GM12873 (cell line): ENCODE results near the gene GRB10.

Source experiments
- TF ChIP-seq, protein P1 (sequence below): IDR thresholded peaks from 2 replicates; pipeline ENCODE4 v1.5.1; 2012; ENCODE audit warnings: low read depth, mild to moderate bottlenecking, moderate library complexity, low read length, control low read depth; ENCODE audit not compliant: insufficient read depth; ENCODE audit errors: missing control alignments

Gene GRB10

DNA sequence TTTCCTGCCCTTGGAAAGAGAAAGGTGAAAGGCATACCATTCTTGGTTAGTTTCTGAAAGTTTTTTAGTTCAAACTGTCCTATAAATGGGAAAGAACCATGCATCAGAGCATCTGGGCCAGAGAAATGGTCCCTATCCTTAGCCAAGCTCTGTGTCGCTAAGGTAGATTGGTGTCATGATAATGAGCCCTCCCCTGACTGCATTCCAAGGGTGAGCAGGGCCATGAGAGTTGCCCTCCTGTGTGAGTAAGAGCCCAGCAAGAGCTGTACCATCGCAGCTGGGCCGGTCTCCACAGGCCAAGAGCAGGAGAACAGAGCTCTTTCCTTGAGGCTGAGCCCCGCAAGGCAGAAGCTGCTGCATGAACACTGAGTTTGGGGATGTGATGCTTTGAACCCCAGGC, 30.3 kb downstream of the GRB10 start:
- TF ChIP-seq, protein P1, sequence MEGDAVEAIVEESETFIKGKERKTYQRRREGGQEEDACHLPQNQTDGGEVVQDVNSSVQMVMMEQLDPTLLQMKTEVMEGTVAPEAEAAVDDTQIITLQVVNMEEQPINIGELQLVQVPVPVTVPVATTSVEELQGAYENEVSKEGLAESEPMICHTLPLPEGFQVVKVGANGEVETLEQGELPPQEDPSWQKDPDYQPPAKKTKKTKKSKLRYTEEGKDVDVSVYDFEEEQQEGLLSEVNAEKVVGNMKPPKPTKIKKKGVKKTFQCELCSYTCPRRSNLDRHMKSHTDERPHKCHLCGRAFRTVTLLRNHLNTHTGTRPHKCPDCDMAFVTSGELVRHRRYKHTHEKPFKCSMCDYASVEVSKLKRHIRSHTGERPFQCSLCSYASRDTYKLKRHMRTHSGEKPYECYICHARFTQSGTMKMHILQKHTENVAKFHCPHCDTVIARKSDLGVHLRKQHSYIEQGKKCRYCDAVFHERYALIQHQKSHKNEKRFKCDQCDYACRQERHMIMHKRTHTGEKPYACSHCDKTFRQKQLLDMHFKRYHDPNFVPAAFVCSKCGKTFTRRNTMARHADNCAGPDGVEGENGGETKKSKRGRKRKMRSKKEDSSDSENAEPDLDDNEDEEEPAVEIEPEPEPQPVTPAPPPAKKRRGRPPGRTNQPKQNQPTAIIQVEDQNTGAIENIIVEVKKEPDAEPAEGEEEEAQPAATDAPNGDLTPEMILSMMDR, result no peak

DNA sequence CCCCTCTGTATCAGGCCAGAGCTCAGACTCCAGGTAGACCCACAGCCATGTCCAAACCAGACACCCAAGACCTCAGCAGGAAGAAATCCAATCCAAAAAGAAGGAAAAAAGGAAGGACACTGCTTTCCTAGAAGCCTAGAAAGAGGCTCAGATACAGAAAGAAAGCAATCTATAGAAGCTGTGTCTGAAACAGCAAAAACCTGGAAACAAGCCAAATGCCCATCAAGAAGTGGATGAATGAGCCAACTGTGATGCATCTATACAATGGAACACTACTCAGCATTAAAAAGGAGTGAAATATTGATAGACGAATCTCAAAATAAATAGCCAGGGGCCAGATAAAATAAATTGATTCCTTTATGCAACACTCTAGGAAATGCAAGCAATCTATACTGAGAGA, 31.6 kb downstream of the GRB10 start:
- TF ChIP-seq, protein P1, result no peak

GRCh38 chr7:50749896-50750295, 32.8 kb downstream of the GRB10 start:
- TF ChIP-seq, protein P1, result no peak

- TF ChIP-seq, protein P1, result no peak
Observed at GRCh38 chr7:50748472-50748871, 34.2 kb downstream of the GRB10 start.

- TF ChIP-seq, protein P1, result no peak
Observed at GRCh38 chr7:50745835-50746234, 36.9 kb downstream of the GRB10 start.

DNA sequence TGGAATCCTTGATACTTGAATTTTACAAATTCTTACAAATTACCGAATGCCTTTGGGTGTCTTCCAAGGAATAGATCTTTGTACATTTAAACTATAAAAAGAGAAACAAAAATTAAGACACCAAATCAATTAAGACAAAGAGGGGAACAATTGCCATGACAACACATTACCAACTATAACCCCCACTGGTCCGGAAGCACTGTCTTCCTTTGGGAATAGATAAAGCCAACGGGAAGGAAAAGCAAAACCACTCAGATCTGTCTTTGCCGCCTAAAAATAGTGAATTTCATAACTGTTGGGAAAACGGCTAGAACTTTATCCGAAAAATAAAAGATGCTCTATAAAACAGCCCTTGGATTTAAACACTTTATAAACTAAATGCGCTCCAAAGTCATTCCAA, 37.4 kb downstream of the GRB10 start:
- TF ChIP-seq, protein P1, result no peak

DNA sequence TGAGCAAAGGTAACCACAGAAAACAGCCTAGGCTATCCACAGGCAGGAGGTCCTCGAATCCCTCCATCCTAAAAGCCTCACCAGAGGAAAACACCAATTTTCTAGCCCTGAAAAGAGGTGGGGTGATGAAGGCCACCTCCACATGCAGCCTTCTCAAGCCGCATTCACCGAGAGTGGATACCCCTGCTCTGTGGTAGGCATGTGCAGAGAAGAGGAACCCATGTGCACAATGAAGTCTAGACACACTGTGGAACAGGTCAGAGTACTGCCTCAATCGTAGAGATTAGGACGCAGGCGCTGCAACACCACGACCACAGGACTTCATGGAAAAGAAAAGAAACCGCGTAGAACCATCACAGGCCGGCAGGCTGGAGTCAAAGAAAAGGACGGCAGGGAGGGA, 38.8 kb downstream of the GRB10 start:
- TF ChIP-seq, protein P1, result no peak
